Fibroblast of peridontal ligament (primary cell): ENCODE data around the gene NOTCH3.

Experiments
- DNase-seq: peaks from one replicate; pipeline ENCODE4 v3.0.0-alpha.2; 2010; ENCODE audit errors: extremely low read depth

Gene NOTCH3

GRCh38 chr19:15123031-15123890 is 77.5 kb downstream of the NOTCH3 start:
- no peak for DNase-seq

- DNase-seq = no peak
Observed at GRCh38 chr19:15122331-15123030, 78.3 kb downstream of the NOTCH3 start.

- DNase-seq = no peak
Observed at GRCh38 chr19:15120135-15121026, 80.4 kb downstream of the NOTCH3 start.

DNA sequence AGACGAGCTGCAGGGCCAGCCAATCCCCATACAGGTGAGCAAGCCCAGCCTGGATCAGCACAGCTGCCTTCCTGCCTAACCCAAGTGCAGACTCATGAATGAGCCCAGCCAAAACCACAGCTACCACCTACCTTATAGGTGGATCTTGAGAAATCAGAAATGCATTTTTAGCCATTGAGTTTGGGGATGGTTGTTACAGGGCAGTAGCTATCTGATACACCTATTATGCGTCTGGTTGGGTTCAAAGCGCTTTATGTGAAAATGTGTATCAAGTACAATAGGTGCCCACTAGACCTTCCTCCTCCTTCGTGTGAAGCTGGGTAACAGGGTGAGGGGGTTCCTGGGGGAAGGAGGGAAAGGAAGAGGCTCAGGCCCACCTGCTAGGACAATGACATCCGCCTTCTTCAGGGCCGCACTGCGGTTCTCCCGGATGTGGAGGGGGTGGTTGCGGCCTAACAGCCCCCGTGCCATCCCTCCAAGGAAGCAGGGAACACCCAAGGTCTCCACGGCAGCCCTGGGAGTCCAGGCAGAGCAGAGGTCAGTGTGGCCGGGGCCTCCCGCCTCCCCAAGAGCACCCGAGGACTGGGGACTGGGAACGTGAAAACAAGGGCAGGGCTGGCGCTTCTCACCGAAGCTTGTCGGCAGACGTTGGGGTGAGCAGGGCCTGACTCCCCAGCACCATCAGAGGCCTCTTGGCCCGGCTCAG is 81.9 kb downstream of the NOTCH3 start:
- no peak for DNase-seq

DNA sequence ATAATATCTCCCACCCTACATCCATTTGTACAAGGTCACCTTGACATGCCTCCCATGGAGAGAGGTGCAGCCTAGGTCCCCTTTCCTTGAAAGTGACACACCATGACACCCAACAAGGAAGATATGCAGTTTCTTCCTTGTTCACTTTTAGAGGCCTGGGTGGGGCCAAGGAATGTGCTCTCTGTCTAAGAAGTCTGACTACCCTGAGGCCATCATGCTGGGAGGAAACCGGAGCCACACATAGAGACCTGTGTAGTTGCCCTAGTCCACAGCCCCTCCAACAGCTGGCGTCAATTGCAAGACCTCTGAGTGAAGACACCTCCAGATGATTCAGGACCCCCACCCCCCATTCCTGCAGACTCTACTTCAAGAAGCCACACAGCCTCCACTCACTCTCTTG is 82.5 kb downstream of the NOTCH3 start:
- DNase-seq = no peak

DNA sequence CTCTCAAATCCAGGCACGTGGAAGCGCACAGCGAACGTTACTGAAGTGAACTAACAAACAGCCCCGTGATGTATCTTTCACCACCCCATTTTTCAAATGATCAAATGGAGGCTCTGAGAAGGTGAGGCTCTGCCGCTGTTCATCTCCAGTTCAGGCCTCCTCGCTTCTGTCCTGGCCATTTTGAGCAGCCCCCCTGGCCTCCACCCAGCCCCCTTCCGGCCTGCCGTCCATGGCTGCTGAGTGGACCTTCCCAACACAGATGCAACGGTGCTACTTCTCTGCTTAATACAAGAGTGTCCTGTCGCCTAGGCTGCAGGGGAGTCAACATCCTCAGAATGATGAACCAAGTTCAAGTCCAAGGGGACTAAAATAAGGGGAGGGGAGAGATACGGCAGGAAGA is 83.9 kb downstream of the NOTCH3 start:
- DNase-seq = no peak

DNA sequence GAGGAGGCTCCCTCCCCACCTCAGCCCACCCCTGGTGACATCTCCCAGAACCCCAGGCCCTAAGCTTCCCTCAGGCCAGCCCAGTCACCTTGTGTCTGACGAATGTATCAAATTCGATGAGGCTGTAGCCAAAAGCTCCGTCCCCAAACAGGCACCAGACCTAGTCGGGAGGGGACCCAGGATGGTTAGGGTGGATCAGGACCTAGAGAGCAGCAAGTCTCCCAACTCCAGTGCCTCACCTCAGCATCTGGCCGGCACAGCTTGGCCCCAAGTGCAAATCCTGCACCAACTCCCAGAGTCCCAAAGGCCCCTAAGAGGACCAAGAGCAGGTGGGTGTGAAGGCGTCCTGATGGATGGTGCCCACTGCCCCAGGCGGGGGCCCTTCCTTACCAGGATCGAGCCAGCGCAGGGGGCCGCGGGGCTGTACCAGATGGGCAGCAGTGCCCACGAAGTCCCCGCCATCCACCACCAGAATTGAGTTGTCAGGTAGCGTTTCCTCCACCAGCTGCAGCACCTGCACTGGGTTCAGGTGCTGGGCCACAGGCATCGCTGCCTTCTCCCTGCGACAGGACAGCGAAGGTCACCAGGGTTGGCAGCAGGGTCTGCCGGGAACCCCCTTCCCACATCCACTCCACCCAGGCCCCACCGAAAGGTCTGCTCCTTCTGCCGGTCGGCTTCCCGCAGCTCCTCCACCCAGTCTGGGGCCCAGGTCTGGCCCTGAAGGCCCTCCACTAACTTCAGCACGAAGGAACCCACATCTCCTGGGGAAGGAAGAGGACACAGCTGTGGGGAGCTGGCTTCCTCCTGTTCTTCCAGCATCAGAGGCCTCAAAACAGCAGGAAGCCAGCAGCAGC is 84.8 kb downstream of the NOTCH3 start:
- DNase-seq = no peak

DNA sequence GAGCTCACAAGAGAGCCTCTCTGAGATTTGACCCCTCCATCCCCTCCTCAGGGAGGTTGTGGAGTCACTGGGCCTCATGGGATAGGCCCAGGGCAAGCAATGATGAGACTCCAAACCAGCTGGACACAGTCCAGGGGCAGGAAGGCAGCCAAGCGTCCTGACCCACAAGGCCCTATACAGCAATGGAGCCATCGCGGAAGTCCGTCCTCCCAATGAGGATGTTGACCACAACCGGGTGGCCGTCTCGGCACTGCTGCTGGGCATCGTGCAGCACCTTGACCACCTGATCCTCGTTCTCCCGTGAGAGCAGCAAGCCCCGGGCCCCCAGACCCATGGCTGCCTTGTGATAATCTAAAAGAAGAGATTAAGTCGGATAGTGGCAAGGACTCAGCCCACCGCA is 85.7 kb downstream of the NOTCH3 start:
- peak; percentile 62 for DNase-seq

- DNase-seq = peak; percentile 63
Observed at GRCh38 chr19:15114153-15114540, 86.6 kb downstream of the NOTCH3 start.

DNA sequence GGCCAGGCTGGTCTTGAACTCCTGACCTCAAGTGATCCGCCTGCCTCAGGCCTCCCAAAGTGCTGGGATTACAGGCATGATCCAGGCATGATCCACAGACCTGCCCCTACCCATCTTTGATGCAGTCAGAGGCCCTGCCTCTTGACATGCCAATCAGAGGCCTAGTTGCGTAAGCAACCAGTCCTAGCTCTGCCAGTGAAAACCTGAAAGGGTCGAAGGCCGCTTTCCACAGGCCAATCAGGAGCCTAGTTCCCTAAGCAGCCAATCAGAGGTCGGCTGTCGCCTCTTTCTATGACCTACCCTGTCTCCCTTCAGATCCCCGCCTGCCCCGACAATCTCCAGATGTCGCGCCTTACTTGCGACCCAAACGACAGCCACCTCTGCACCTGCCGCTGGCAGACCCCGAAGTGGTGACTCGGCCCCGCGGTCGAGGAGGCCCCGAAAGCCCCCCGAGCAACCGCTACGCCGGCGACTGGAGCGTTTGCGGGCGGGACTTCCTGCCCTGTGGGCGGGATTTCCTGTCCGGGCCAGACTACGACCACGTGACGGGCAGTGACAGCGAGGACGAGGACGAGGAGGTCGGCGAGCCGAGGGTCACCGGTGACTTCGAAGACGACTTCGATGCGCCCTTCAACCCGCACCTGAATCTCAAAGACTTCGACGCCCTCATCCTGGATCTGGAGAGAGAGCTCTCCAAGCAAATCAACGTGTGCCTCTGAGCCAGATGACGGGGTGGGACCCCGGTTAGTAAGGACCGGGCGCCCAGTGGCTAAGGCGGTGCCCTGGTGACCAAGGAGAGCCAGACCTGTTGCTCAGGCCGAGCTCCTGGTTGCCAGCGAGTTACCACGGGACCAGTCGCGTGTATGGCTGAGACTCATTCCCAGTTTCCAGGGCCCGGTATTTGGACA is 87.3 kb downstream of the NOTCH3 start:
- DNase-seq = no peak

GRCh38 chr19:15112385-15112784 is 88.4 kb downstream of the NOTCH3 start:
- no peak for DNase-seq

GRCh38 chr19:15111758-15112157 is 89.0 kb downstream of the NOTCH3 start:
- no peak for DNase-seq

GRCh38 chr19:15110418-15110815 is 90.4 kb downstream of the NOTCH3 start:
- DNase-seq = no peak

DNA sequence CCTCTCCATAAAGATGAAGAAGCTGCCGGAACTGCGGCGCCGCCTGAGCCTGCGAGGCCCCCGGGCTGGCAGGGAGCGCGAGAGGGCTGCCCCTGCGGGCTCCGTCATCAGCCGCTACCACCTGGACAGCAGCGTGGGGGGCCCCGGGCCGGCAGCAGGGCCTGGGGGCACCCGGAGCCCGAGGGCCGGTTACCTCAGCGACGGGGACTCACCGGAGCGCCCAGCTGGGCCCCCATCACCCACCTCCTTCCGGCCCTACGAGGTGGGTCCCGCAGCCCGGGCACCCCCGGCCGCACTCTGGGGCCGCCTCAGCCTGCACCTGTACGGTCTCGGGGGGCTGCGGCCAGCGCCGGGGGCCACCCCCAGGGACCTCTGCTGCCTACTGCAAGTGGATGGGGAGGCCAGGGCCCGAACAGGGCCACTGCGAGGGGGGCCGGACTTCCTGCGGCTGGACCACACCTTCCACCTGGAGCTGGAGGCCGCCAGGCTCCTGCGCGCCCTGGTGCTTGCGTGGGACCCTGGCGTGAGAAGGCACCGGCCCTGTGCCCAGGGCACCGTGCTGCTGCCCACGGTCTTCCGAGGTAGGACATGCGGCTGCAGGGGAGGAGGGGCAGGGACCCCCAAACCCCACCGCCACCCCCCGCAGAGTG is 90.9 kb downstream of the NOTCH3 start:
- DNase-seq = no peak
